MG63 (cell line): ENCODE data around the gene TEDC1. TPM values are rescaled to one million over a fixed set of nuclear protein-coding genes. Genes with fewer than 3 reads are reported as not detected.

ENCODE experiments used
- DNase-seq: peaks from one replicate; pipeline ENCODE4 v3.0.0-alpha.2; 2020
- H3K27me3 ChIP-seq: fragments of 250-450 bp; sonication (Bioruptor Pico); 2 replicates; pipeline ENCODE4 v1.5.1; 2020; ENCODE audit warnings: mild to moderate bottlenecking, moderate library complexity
- H3K36me3 ChIP-seq: fragments of 250-450 bp; sonication (Bioruptor Pico); 2 replicates; pipeline ENCODE4 v1.5.1; 2020; ENCODE audit warnings: mild to moderate bottlenecking, moderate library complexity
- H3K4me3 ChIP-seq: fragments of 250-450 bp; sonication (Bioruptor Pico); 2 replicates; pipeline ENCODE4 v1.5.1; 2020; ENCODE audit warnings: mild to moderate bottlenecking, moderate library complexity
- H3K9me3 ChIP-seq: fragments of 250-450 bp; sonication (Bioruptor Pico); 2 replicates; pipeline ENCODE4 v1.5.1; 2020; ENCODE audit warnings: mild to moderate bottlenecking, moderate library complexity
- total RNA-seq: library from RNA; depleted of rRNA; stranded (reverse); fragments of >200 nt; shearing (Covaris generic); gene quantifications from 2 replicates; pipeline ENCODE4 v1.2.3, GENCODE V29; 2014; ENCODE audit warnings: low replicate concordance; rRNA removed

Gene TEDC1
- 29.3 and 58.1 TPM in 2 replicates for total RNA-seq

GRCh38 chr14:105490572-105491365 lies at the start of gene TEDC1:
Gene TEDC1 (plus strand): TSS chr14:105491246. CDS start chr14:105491376, 130 bp downstream.
- Histone ChIP-seq H3K9me3 (no peaks in the 10 kb centered on the region), H3K36me3 (peaks cover 3% of the 10 kb centered on the region), H3K4me3 (peak within 1 kb of the TSS; percentile 73), H3K27me3 (no peaks in the 10 kb centered on the region)
- peak; percentile 99 for DNase-seq

GRCh38 chr14:105442125-105442524 lies 48.9 kb upstream of the TEDC1 start:
- Histone ChIP-seq H3K36me3 (peaks cover 5% of the 10 kb centered on the region), H3K9me3 (no peaks in the 10 kb centered on the region), H3K4me3 (no peak overlapping the region), H3K27me3 (no peaks in the 10 kb centered on the region)
- DNase-seq: no peak

- Histone ChIP-seq H3K4me3 (no peak overlapping the region), H3K9me3 (no peaks in the 10 kb centered on the region), H3K36me3 (peaks cover 5% of the 10 kb centered on the region), H3K27me3 (no peaks in the 10 kb centered on the region)
- DNase-seq: no peak
These were observed 48.2 kb upstream of the TEDC1 start for GRCh38 chr14:105442834-105443233.

DNA sequence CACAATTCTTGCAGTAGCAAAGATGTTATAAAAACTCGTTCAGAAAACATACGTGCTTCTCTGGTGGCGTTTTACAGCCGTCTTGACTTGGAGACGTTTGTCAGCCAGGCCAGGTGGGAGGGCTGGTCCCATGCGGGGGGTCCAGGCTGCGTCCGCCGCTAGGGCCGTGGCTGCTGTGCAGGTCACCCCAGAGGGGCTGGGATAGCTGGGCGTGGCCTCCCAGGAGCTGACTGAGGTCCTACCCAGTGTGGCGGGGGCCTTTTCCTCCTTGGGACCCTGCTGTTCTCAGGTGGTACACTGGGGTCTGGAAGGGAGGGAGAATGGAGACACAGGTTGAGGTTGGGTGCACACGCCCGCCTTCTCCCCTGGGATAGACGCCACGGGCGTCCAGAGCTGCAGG lies 46.2 kb upstream of the TEDC1 start:
- Histone ChIP-seq H3K9me3 (no peaks in the 10 kb centered on the region), H3K4me3 (no peak overlapping the region), H3K36me3 (peaks cover 5% of the 10 kb centered on the region), H3K27me3 (no peaks in the 10 kb centered on the region)
- no peak for DNase-seq

- no peaks in the 10 kb centered on the region for H3K27me3 ChIP-seq
- H3K9me3 ChIP-seq: no peaks in the 10 kb centered on the region
These were observed 45.8 kb upstream of the TEDC1 start for GRCh38 chr14:105445290-105445689.

GRCh38 chr14:105445901-105446845 lies 44.9 kb upstream of the TEDC1 start:
- Histone ChIP-seq H3K4me3 (no peak overlapping the region), H3K27me3 (no peaks in the 10 kb centered on the region), H3K9me3 (no peaks in the 10 kb centered on the region), H3K36me3 (peaks cover 3% of the 10 kb centered on the region; the same call in 1 of the 2 replicates)
- DNase-seq: no peak

More at GRCh38 chr14:105445290-105445689, 45.8 kb upstream of the TEDC1 start:
- DNase-seq: no peak
- H3K4me3 ChIP-seq: no peak overlapping the region
- peaks cover 5% of the 10 kb centered on the region for H3K36me3 ChIP-seq

GRCh38 chr14:105446971-105447370 lies 44.1 kb upstream of the TEDC1 start:
- Histone ChIP-seq H3K27me3 (no peaks in the 10 kb centered on the region), H3K9me3 (no peaks in the 10 kb centered on the region), H3K36me3 (peaks cover under 1% of the 10 kb centered on the region), H3K4me3 (no peak overlapping the region)
- no peak for DNase-seq

DNA sequence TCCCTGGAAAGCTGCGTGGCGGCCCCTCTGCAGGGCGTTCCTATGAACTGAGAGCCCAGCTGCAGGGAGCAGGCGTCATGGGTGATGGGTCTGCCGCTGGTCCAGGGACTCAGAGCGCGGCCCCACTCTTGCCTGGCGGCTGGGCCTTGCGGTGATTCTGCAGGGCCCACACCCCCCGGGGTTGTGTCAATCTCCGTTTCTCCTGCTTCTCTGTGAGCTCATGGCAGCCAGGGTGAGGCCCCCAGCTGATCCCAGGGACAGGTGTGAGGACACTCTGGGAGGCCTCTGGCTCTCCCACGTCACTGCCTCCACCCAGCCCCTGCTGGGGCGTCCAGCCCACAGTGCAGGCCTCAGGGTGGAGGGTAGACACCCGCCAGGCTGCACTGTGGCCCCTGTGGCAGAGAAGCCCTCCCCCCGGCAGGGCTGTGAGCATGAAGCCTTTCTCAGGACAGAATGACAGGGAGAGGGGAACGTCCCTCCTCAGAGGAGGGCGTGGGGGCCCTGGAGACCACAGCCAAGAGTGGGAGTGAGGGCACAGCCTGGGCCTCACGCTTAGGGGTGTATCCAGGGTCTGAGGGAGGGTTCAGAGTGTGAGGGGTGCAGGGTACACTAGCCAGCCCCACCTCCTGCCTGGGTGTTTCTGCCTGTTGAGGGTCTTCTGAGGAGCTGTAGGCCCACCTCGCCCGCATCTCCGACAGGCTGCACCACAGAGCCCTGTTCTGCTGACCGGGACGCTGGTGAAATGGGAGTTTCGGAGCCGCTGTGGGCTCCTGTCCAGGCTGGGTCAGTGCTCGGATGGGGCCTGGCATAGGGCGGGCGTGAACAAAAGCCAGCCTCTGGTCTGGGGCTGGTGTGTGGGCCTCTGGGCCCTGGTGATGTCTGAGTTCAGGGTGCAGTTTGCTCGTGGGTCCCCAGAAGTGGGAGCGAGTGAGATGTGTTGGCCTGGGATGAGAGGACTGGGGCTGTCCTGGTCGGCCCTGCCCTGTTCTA lies 43.1 kb upstream of the TEDC1 start:
- peaks cover 6% of the 10 kb centered on the region for H3K36me3 ChIP-seq
- no peak overlapping the region for H3K4me3 ChIP-seq
- no peak for DNase-seq
- no peaks in the 10 kb centered on the region for H3K27me3 ChIP-seq
- no peaks in the 10 kb centered on the region for H3K9me3 ChIP-seq

DNA sequence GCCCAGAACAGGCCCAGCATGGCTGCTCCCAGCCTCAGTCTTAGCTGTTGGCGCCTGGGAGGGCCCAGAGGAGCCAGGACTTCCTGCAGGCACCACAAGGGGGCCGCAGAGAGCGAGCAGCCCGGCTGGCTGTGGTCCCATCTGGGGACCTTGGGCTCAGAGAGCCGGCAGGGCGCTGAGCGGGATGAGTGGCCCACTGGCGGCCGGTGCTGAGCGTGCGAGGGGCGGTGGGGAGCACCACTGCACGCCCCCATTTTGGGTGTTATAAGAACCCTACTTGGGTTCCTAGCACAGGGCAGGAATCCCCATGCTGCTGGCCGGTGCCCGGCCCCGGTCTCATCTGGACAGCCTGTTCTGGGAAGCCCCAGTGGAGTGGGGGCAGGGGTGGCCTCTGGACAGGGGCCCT lies 42.3 kb upstream of the TEDC1 start:
- Histone ChIP-seq H3K4me3 (no peak overlapping the region), H3K9me3 (no peaks in the 10 kb centered on the region), H3K36me3 (peaks cover 6% of the 10 kb centered on the region), H3K27me3 (no peaks in the 10 kb centered on the region)
- DNase-seq: peak; percentile 23

DNA sequence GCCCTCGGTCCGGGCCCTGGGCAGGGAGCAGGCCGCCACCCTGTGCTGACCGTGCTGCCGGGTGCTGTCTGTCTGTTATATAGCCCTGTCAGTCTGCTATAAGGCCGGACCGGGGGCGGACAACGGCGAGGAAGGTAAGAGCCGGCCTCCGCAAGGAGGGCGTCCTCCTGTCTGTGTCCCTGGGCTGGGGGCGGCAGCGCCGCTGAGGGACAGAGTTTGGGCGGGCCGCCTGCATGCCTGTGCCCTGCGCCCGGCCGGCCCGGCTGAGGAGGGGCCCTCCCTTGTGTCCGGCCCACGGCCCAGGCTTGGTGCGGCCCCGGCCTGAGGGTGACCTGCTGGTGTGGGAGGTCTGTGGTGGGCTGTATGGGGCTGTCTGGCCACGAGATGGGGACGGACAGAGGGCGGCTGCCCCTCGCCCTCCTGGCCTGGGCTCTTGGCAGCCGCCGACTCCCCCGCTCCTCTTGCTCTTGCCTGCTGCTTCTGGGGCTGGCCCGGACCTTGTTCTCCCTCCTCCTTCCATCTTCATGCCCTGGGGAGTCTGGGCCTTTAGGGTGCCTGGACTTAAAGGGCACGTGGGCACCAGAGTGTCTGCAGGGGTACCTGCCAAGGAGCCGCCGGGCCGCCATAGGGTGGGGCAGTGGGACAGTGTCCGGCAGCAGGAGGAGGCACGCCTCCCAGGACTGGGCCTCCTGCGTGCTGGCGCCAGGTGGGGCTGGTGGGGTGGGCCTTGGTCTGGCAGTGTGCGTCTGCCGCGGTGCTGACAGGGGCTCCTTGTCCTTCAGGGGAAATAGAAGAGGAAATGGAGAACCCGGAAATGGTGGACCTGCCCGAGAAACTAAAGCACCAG lies 41.5 kb upstream of the TEDC1 start:
- DNase-seq: no peak
- H3K9me3 ChIP-seq: no peaks in the 10 kb centered on the region
- H3K27me3 ChIP-seq: no peaks in the 10 kb centered on the region
- H3K36me3 ChIP-seq: peaks cover 6% of the 10 kb centered on the region
- no peak overlapping the region for H3K4me3 ChIP-seq

DNA sequence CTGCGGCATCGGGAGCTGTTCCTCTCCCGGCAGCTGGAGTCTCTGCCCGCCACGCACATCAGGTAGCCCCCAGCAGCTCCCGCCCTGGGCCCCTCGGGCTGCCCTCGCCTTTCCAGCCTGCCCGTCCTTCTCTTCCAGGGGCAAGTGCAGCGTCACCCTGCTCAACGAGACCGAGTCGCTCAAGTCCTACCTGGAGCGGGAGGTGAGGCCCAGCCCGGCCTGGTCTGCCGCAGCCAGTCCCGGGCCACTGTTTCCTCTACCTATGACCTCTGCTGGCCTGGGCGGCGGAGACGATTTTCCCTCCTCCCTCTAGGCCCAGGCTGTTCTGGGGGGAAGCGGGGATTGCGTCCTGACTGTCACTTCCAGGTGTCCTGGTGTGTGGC lies 40.9 kb upstream of the TEDC1 start:
- DNase-seq: no peak
- no peaks in the 10 kb centered on the region for H3K27me3 ChIP-seq
- peaks cover 6% of the 10 kb centered on the region for H3K36me3 ChIP-seq
- H3K4me3 ChIP-seq: no peak overlapping the region
- no peaks in the 10 kb centered on the region for H3K9me3 ChIP-seq

GRCh38 chr14:105450864-105451720 lies 40.0 kb upstream of the TEDC1 start:
- Histone ChIP-seq H3K36me3 (peaks cover 6% of the 10 kb centered on the region), H3K27me3 (no peaks in the 10 kb centered on the region), H3K9me3 (no peaks in the 10 kb centered on the region), H3K4me3 (no peak overlapping the region)
- DNase-seq: no peak

DNA sequence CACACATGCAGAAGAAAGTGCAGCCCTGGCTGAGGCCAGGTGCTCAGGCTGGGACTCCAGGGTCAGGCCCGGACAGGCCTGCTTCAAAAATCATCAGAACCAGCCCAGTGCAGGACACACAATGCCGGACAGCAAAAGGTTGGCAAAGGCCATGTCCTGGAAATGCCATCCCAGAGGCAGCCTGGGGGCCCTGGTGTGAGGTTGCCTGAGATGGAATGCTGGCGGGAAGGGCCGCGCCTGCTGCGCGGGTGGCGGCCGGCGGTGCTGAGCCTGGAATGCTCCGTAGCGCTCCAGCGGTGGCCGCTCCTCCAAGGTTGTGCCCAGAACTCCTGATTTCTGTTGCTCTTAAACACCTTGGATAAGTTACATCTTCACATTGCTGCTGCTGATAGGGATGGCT lies 38.1 kb upstream of the TEDC1 start:
- no peak for DNase-seq

DNA sequence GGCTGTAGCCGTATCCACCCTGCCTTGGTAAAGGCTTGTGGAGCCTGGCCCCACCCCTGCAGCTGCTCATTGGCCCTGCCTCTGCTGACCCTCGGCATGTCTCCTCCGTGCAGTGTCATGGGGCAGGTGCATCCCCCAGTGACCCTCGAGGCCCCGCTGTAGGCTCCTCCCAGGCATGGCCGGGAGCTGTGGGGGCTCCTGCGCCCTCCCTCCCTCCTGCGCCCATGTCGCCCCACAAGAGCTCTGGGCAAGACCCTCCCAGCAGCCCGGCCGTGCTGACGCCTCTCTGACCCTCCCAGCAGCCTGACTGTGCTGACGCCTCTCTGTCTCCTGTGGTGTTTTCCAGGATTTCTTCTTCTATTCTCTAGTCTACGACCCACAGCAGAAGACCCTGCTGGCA lies 37.2 kb upstream of the TEDC1 start:
- no peak for DNase-seq
- no peaks in the 10 kb centered on the region for H3K27me3 ChIP-seq
- H3K4me3 ChIP-seq: no peak overlapping the region
- peaks cover 6% of the 10 kb centered on the region for H3K36me3 ChIP-seq
- no peaks in the 10 kb centered on the region for H3K9me3 ChIP-seq

More for the DNA sequence above, 38.1 kb upstream of the TEDC1 start:
- H3K4me3 ChIP-seq: no peak overlapping the region
- H3K36me3 ChIP-seq: peaks cover 6% of the 10 kb centered on the region
- no peaks in the 10 kb centered on the region for H3K27me3 ChIP-seq
- no peaks in the 10 kb centered on the region for H3K9me3 ChIP-seq
